Neural cell (in vitro differentiated cells): ENCODE measurements around the gene ASCL5. TPM values are rescaled to one million over a fixed set of nuclear protein-coding genes. Genes with fewer than 3 reads are reported as not detected.

Experiments
- H2AFZ ChIP-seq: fragments of 200-600, 300-800 bp; sonication (generic), shearing (Covaris generic); 2 replicates; pipeline ENCODE4 v1.6.0; 2014; ENCODE audit warnings: low read depth, mild to moderate bottlenecking, antibody characterized with exemption, low read length, moderate library complexity
- H3F3A ChIP-seq: fragments of 200-600 bp; shearing (Covaris generic); 2 replicates; pipeline ENCODE4 v1.6.1; 2016; ENCODE audit warnings: mild to moderate bottlenecking, moderate library complexity, mixed read lengths, antibody characterized with exemption, low read length; ENCODE audit not compliant: insufficient read depth, poor library complexity, severe bottlenecking
- H3K27ac ChIP-seq: fragments of 200-600, 300-800 bp; sonication (generic), shearing (Covaris generic); 2 replicates; pipeline ENCODE4 v1.5.1; 2014; ENCODE audit warnings: mild to moderate bottlenecking, low read length, moderate library complexity
- H3K27me3 ChIP-seq: fragments of 300-800, 200-600 bp; sonication (generic), shearing (Covaris generic); 2 replicates; pipeline ENCODE4 v1.6.0; 2014; ENCODE audit warnings: mild to moderate bottlenecking, low read depth, low read length, moderate library complexity; ENCODE audit not compliant: insufficient read depth
- H3K36me3 ChIP-seq: fragments of 300-800, 200-600 bp; sonication (generic), shearing (Covaris generic); 2 replicates; pipeline ENCODE4 v1.5.1; 2014; ENCODE audit warnings: mild to moderate bottlenecking, antibody characterized with exemption, low read length, moderate library complexity; ENCODE audit not compliant: insufficient read depth
- H3K4me2 ChIP-seq: fragments of 300-800, 200-600 bp; sonication (generic), shearing (Covaris generic); 2 replicates; pipeline ENCODE4 v1.6.0; 2014; ENCODE audit warnings: mild to moderate bottlenecking, low read length
- H3K4me3 ChIP-seq: fragments of 300-800, 200-600 bp; sonication (generic), shearing (Covaris generic); 2 replicates; pipeline ENCODE4 v1.5.1; 2014; ENCODE audit warnings: mild to moderate bottlenecking, low read length, moderate library complexity
- H3K79me2 ChIP-seq: fragments of 200-600 bp; shearing (Covaris generic); replicated peaks from 2 replicates; pipeline ENCODE4 v1.6.0; 2014; ENCODE audit warnings: mild to moderate bottlenecking, low read length, moderate library complexity; ENCODE audit not compliant: insufficient read depth
- H3K9ac ChIP-seq: fragments of 300-800, 200-600 bp; sonication (generic), shearing (Covaris generic); 2 replicates; pipeline ENCODE4 v1.6.1; 2016; ENCODE audit warnings: mild to moderate bottlenecking, low read length, mixed read lengths
- H3K9me2 ChIP-seq: fragments of 200-600 bp; shearing (Covaris generic); 2 replicates; pipeline ENCODE4 v1.6.1; 2016; ENCODE audit warnings: mild to moderate bottlenecking, low read length, mixed read lengths; ENCODE audit not compliant: insufficient read depth
- H3K9me3 ChIP-seq: fragments of 200-600, 300-800 bp; sonication (generic), shearing (Covaris generic); 2 replicates; pipeline ENCODE4 v1.6.1; 2016; ENCODE audit warnings: mild to moderate bottlenecking, mixed run types, low read length, moderate library complexity, mixed read lengths
- H4K20me1 ChIP-seq: fragments of 200-600 bp; shearing (Covaris generic); 2 replicates; pipeline ENCODE4 v1.6.1; 2016; ENCODE audit warnings: mild to moderate bottlenecking, mixed run types; ENCODE audit not compliant: insufficient read depth
- EP300 ChIP-seq: fragments of 450-650 bp; conservative IDR thresholded peaks from 2 replicates; pipeline ENCODE4 v1.6.1; 2014; ENCODE audit warnings: antibody characterized with exemption, mild to moderate bottlenecking, moderate library complexity; ENCODE audit not compliant: poor library complexity, severe bottlenecking
- EZH2 ChIP-seq: fragments of 200-600, 300-800 bp; shearing (Covaris generic), sonication (generic); IDR thresholded peaks from 2 replicates; pipeline ENCODE4 v1.6.1; 2014; ENCODE audit warnings: antibody characterized with exemption, low read length, borderline replicate concordance, mild to moderate bottlenecking; ENCODE audit not compliant: insufficient read depth, poor library complexity, severe bottlenecking
- MXI1 ChIP-seq: fragments of 450-650 bp; conservative IDR thresholded peaks from 2 replicates; pipeline ENCODE4 v1.6.1; 2014; ENCODE audit warnings: antibody characterized with exemption, mild to moderate bottlenecking; ENCODE audit not compliant: poor library complexity, severe bottlenecking
- POLR2AphosphoS5 ChIP-seq: IDR thresholded peaks from 2 replicates; pipeline ENCODE4 v1.6.1; 2012
- RAD21 ChIP-seq: fragments of 450-650 bp; conservative IDR thresholded peaks from 2 replicates; pipeline ENCODE4 v1.6.1; 2014; ENCODE audit warnings: antibody characterized with exemption, mild to moderate bottlenecking, moderate library complexity
- SMC3 ChIP-seq: fragments of 450-650 bp; conservative IDR thresholded peaks from 2 replicates; pipeline ENCODE4 v1.6.1; 2014; ENCODE audit warnings: antibody characterized with exemption, mild to moderate bottlenecking, moderate library complexity; ENCODE audit not compliant: poor library complexity
- TAF1 ChIP-seq: IDR thresholded peaks from 2 replicates; pipeline ENCODE4 v1.6.1; 2012; ENCODE audit warnings: low read depth
- polyA plus RNA-seq: library from polyadenylated mRNA; depleted of rRNA; stranded (reverse); fragments of >200 nt; gene quantifications from 2 replicates; pipeline ENCODE4 v1.2.3, GENCODE V29; 2014
- TF ChIP-seq, protein P1 (sequence below): IDR thresholded peaks from 2 replicates; pipeline ENCODE4 v1.6.1; 2012; ENCODE audit warnings: borderline replicate concordance
- TF ChIP-seq, protein P2 (sequence below): fragments of 450-650 bp; IDR thresholded peaks from 2 replicates; pipeline ENCODE4 v1.5.1; 2014; ENCODE audit warnings: antibody characterized with exemption, mild to moderate bottlenecking, moderate library complexity; ENCODE audit not compliant: poor library complexity, severe bottlenecking

Gene ASCL5
- polyA plus RNA-seq, 1 donor from 2014 or later, result not detected

DNA sequence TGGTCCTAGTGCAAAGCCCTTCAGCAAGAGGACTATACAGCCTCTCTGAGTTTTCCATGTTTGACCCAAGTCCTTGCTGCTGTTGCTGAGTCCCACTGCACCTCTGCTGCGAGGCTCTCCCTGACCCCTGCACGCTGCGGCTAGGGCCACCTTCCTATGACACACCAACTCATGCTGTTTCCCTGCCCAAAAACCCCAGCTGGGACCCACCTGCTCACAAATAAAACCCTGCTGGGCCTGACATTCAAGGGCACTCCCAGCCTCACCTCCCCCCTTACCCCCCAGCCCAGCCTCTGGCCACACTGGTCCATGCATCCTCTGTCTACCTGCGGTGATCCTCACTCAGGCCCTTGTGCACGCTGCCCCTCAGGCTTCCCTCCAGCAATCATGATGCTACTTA, 12.3 kb upstream of the ASCL5 start:
- H3K9ac ChIP-seq, result no peak overlapping the region
- no peak overlapping the region for H3K4me3 ChIP-seq
- no peaks in the 10 kb centered on the region for H3K9me2 ChIP-seq
- no peaks in the 10 kb centered on the region for H3K36me3 ChIP-seq
- no peak overlapping the region for H2AFZ ChIP-seq
- no peaks in the 10 kb centered on the region for H3K9me3 ChIP-seq
- H3K79me2 ChIP-seq, result no peaks in the 10 kb centered on the region
- no peak overlapping the region for H3K4me2 ChIP-seq
- TF ChIP-seq EZH2 (no peak), TAF1 (no peak)
- TF ChIP-seq, protein P1, sequence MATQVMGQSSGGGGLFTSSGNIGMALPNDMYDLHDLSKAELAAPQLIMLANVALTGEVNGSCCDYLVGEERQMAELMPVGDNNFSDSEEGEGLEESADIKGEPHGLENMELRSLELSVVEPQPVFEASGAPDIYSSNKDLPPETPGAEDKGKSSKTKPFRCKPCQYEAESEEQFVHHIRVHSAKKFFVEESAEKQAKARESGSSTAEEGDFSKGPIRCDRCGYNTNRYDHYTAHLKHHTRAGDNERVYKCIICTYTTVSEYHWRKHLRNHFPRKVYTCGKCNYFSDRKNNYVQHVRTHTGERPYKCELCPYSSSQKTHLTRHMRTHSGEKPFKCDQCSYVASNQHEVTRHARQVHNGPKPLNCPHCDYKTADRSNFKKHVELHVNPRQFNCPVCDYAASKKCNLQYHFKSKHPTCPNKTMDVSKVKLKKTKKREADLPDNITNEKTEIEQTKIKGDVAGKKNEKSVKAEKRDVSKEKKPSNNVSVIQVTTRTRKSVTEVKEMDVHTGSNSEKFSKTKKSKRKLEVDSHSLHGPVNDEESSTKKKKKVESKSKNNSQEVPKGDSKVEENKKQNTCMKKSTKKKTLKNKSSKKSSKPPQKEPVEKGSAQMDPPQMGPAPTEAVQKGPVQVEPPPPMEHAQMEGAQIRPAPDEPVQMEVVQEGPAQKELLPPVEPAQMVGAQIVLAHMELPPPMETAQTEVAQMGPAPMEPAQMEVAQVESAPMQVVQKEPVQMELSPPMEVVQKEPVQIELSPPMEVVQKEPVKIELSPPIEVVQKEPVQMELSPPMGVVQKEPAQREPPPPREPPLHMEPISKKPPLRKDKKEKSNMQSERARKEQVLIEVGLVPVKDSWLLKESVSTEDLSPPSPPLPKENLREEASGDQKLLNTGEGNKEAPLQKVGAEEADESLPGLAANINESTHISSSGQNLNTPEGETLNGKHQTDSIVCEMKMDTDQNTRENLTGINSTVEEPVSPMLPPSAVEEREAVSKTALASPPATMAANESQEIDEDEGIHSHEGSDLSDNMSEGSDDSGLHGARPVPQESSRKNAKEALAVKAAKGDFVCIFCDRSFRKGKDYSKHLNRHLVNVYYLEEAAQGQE, result no peak
- TF ChIP-seq, protein P2, sequence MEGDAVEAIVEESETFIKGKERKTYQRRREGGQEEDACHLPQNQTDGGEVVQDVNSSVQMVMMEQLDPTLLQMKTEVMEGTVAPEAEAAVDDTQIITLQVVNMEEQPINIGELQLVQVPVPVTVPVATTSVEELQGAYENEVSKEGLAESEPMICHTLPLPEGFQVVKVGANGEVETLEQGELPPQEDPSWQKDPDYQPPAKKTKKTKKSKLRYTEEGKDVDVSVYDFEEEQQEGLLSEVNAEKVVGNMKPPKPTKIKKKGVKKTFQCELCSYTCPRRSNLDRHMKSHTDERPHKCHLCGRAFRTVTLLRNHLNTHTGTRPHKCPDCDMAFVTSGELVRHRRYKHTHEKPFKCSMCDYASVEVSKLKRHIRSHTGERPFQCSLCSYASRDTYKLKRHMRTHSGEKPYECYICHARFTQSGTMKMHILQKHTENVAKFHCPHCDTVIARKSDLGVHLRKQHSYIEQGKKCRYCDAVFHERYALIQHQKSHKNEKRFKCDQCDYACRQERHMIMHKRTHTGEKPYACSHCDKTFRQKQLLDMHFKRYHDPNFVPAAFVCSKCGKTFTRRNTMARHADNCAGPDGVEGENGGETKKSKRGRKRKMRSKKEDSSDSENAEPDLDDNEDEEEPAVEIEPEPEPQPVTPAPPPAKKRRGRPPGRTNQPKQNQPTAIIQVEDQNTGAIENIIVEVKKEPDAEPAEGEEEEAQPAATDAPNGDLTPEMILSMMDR, result no peak
- no peaks in the 10 kb centered on the region for H3K27me3 ChIP-seq
- H3F3A ChIP-seq, result no peaks in the 10 kb centered on the region
- H4K20me1 ChIP-seq, result no peaks in the 10 kb centered on the region
- no peak overlapping the region for H3K27ac ChIP-seq

DNA sequence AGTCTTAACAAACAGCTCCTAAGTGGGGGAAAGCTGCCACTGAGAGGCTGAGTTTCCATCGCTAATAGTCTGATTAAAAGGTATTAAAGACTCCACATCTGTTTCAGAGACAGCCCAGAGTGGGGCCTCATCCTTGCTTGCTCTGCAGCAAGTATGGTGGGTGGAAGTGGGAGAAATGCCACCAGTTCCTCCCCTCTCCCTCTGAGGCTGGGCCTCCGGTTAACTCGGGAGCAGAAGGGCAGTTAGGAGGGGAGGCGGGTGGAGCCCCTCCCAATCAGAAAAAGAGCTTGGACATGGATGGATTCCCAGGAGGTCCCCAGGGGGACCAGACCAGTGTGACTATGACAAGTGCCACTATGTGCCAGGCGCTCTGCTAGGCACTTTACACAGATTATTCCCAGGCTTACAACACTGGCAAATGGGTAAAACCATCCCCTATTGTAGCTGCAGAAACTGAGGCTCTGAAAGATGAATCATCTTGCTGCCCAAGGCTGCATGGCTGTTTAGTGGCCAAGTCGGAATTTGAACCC, 11.4 kb upstream of the ASCL5 start:
- H2AFZ ChIP-seq, result no peak overlapping the region
- H3K9me2 ChIP-seq, result no peaks in the 10 kb centered on the region
- H3K9ac ChIP-seq, result no peak overlapping the region
- TF ChIP-seq EZH2 (no peak), TAF1 (no peak), EP300 (no peak), MXI1 (no peak), RAD21 (no peak), SMC3 (no peak), POLR2AphosphoS5 (no peak)
- TF ChIP-seq, protein P1, result no peak
- TF ChIP-seq, protein P2, result no peak
- H3K79me2 ChIP-seq, result no peaks in the 10 kb centered on the region
- H3K4me2 ChIP-seq, result no peak overlapping the region
- H3K4me3 ChIP-seq, result no peak overlapping the region
- no peaks in the 10 kb centered on the region for H3K27me3 ChIP-seq
- no peaks in the 10 kb centered on the region for H3K9me3 ChIP-seq
- H3K36me3 ChIP-seq, result no peaks in the 10 kb centered on the region
- H3K27ac ChIP-seq, result no peak overlapping the region
- no peaks in the 10 kb centered on the region for H3F3A ChIP-seq
- H4K20me1 ChIP-seq, result no peaks in the 10 kb centered on the region
